ENCODE data around the gene GPC6.

DNA sequence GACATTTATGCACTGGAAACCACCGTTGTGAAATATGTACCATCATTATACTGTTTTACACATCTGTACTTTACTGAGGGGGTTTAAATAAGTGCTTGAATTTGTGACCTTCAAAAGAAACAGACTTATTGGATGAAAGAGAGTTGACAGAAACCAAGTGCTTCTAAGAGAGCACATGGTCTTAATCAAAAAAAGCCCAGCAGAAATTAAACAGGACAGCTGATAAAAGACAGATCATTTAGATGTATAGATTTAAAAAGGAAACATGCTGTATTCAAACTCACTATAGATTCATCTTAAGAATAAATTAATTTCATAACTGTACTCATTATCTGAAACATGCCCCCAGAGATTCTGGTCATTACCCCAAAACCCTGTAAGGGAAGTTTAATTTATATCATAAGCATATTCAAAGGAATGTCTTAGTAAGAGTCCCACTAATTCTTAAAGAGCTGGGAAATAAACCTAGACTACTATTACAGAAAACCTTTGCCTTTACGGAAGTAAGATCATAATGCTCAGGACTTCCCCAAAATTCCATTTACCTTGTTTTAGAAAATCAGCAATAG is 831.1 kb downstream of the GPC6 start:
- TF ChIP-seq, protein P1, sequence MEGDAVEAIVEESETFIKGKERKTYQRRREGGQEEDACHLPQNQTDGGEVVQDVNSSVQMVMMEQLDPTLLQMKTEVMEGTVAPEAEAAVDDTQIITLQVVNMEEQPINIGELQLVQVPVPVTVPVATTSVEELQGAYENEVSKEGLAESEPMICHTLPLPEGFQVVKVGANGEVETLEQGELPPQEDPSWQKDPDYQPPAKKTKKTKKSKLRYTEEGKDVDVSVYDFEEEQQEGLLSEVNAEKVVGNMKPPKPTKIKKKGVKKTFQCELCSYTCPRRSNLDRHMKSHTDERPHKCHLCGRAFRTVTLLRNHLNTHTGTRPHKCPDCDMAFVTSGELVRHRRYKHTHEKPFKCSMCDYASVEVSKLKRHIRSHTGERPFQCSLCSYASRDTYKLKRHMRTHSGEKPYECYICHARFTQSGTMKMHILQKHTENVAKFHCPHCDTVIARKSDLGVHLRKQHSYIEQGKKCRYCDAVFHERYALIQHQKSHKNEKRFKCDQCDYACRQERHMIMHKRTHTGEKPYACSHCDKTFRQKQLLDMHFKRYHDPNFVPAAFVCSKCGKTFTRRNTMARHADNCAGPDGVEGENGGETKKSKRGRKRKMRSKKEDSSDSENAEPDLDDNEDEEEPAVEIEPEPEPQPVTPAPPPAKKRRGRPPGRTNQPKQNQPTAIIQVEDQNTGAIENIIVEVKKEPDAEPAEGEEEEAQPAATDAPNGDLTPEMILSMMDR (IDR thresholded peaks at IDR 0.05; ENCODE audit: low read depth, low read length), result no peak
- no peak for TF ChIP-seq EZH2phosphoT487 (IDR thresholded peaks at IDR 0.05; ENCODE audit: low read depth)
